Measurements from ENCODE around the gene GRIP1. TPM values are rescaled to one million over a fixed set of nuclear protein-coding genes. Genes with fewer than 3 reads are reported as not detected.

The GRIP1 gene
- total and polyA plus RNA-seq, 2 donors (not counting 3 experiments of a cell fraction or from before 2014, with no cell fraction given), result 0.04 to 0.69 TPM

DNA sequence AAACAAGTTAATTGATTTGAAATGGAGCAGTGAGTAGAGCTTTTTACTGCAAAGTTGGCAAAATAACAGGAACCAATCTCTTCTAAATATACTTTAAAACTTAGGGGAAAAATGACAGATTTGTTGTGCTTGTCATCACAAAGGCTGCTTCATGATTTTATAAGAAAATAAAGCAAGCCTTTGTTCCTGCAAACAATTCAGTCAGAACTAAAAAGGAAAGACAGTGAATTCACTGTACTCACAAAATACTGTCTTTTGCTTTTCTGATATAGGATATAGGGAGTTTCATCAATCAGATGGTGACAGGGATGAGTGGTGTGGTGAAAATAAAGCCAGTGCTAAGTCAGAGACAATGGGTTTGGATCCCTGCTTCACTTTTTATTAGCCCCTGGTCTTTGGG lies 250.6 kb downstream of the GRIP1 start:
- Histone ChIP-seq H3K36me3 (ENCODE audit: control insufficient read depth in 2 of 2, extremely low read depth in 1 of 2, insufficient read depth in 2 of 2, low read length in 2 of 2) (no peaks in the 10 kb centered on the region), H3K79me2 (ENCODE audit: control insufficient read depth, insufficient read depth, low read length) (no peaks in the 10 kb centered on the region), H3K4me1 (ENCODE audit: control insufficient read depth, extremely low read depth, insufficient read depth, low read length) (no peaks in the 10 kb centered on the region), H4K20me1 (replicated peaks; ENCODE audit: control insufficient read depth, extremely low read depth, insufficient read depth, low read length) (no peaks in the 10 kb centered on the region), H3K4me3 (replicated peaks in 1 of 3; ENCODE audit: insufficient read depth in 1 of 3, low read depth in 1 of 3, low read length in 3 of 3) (no peak overlapping the region), H3K4me2 (ENCODE audit: insufficient read depth, low read length) (no peak overlapping the region), H3K27me3 (ENCODE audit: control insufficient read depth in 2 of 2, insufficient read depth in 2 of 2, low read length in 2 of 2) (peaks cover 9 to 14% of the 10 kb centered on the region in 2 experiments), H2AFZ (ENCODE audit: low read depth, low read length) (no peak overlapping the region), H3K9ac (replicated peaks; ENCODE audit: extremely low read depth, insufficient read depth, low read length) (no peak overlapping the region), H3K9me3 (replicated peaks; ENCODE audit: control insufficient read depth, insufficient read depth, low read length) (no peaks in the 10 kb centered on the region), H3K27ac (ENCODE audit: insufficient read depth, low read depth, low read length) (no peak overlapping the region), H3K9me1 (replicated peaks; ENCODE audit: control insufficient read depth, extremely low read depth, insufficient read depth, low read length) (no peaks in the 10 kb centered on the region)
- no peak for DNase-seq (ENCODE audit: low read depth, low spot score)
- BruUV-seq (replicated peaks), result no TSS peak
- ChIA-PET CTCF (no interaction called here), POLR2A (no interaction called here)
- no peak for FAIRE-seq
- no peak for TF ChIP-seq POLR2A (IDR thresholded peaks at IDR 0.05; ENCODE audit: low read depth, low read length)
- no peak for TF ChIP-seq FOS (IDR thresholded peaks at IDR 0.05; ENCODE audit: borderline replicate concordance, insufficient read depth, low read length)
- no peak for TF ChIP-seq POLR2AphosphoS5 (IDR thresholded peaks at IDR 0.05; ENCODE audit: insufficient read depth, low read depth, low read length)
- TF ChIP-seq CTCF (IDR thresholded peaks at IDR 0.05; ENCODE audit: extremely low read depth in 1 of 2, insufficient read depth in 1 of 2, low read depth in 1 of 2, low read length in 2 of 2), result no peak
- TF ChIP-seq JUN (IDR thresholded peaks at IDR 0.05; ENCODE audit: borderline replicate concordance, insufficient read depth, insufficient read length, low read depth), result no peak
- no peak for TF ChIP-seq GATA2 (IDR thresholded peaks at IDR 0.05; ENCODE audit: insufficient read depth, insufficient read length, low read depth, low read length)
- TF ChIP-seq MAX (IDR thresholded peaks at IDR 0.05; ENCODE audit: insufficient read depth, insufficient read length), result no peak
- TF ChIP-seq MYC (IDR thresholded peaks at IDR 0.05; ENCODE audit: low read depth, low read length), result no peak
- TF ChIP-seq EZH2 (IDR thresholded peaks at IDR 0.05; ENCODE audit: borderline replicate concordance, low read depth, low read length, severe bottlenecking), result no peak
- dilution Hi-C loops (cut with MboI; ENCODE audit: extremely low pct_ligation_motif_present, low sequenced_read_pairs), result no loop called here
- intact Hi-C loops (cut with micrococcal nuclease), result loop anchor here (5.0 kb wide), 1 partner anchor 264 kb away; no protein-coding TSS in a partner anchor

All from endothelial cell of umbilical vein (primary cell).